ENCODE measurements around the gene TSHZ2. TPM values are rescaled to one million over a fixed set of nuclear protein-coding genes. Genes with fewer than 3 reads are reported as not detected.

TSHZ2 gene
- total RNA-seq, 1 experiment from 2014 or later = 0.20 TPM

GRCh38 chr20:53013847-53014246 lies 41.7 kb downstream of the TSHZ2 start:
- ATAC-seq (no peak), DNase-seq (ENCODE audit: low spot score) (no peak)
- H3K27ac Mint-ChIP-seq = no peak overlapping the region
- H3K27me3 Mint-ChIP-seq (ENCODE audit: low read depth) = peaks cover 2% of the 10 kb centered on the region; the same call in 1 of the 2 replicates
- H3K4me1 Mint-ChIP-seq = no peaks in the 10 kb centered on the region
- TF ChIP-seq ZNF138 (CRISPR knock-in tag; conservative IDR thresholded peaks at IDR 0.05) = no peak
- no peak for TF ChIP-seq CREM (CRISPR knock-in tag; IDR thresholded peaks at IDR 0.05)
- TF ChIP-seq ZNF532 (CRISPR knock-in tag; IDR thresholded peaks at IDR 0.05; ENCODE audit: borderline replicate concordance) = no peak
- TF ChIP-seq FOXJ3 (CRISPR knock-in tag; IDR thresholded peaks at IDR 0.05; ENCODE audit: borderline replicate concordance) = no peak
- TF ChIP-seq TP53 (CRISPR knock-in tag; IDR thresholded peaks at IDR 0.05) = no peak
- TF ChIP-seq JUN (CRISPR knock-in tag; IDR thresholded peaks at IDR 0.05) = no peak
- no peak for TF ChIP-seq AFF4 (CRISPR knock-in tag; IDR thresholded peaks at IDR 0.05; ENCODE audit: borderline replicate concordance)
- no peak for TF ChIP-seq ETV6 (CRISPR knock-in tag; IDR thresholded peaks at IDR 0.05)
- no peak for TF ChIP-seq ZBTB43 (CRISPR knock-in tag; IDR thresholded peaks at IDR 0.05)
- TF ChIP-seq PRDM15 (CRISPR knock-in tag; IDR thresholded peaks at IDR 0.05) = no peak
- no peak for TF ChIP-seq ATF1 (CRISPR knock-in tag; IDR thresholded peaks at IDR 0.05)
- H3K9me3 Mint-ChIP-seq = peaks cover 30% of the 10 kb centered on the region
- POLR2A ChIA-PET = no interaction called here
- no peak overlapping the region for H3K4me3 Mint-ChIP-seq
- peaks cover 4% of the 10 kb centered on the region; the same call in 1 of the 2 replicates for H3K36me3 Mint-ChIP-seq
- CTCF ChIA-PET = no interaction called here

GRCh38 chr20:53016071-53016470 lies 43.9 kb downstream of the TSHZ2 start:
- Mint-ChIP-seq H3K27me3 (ENCODE audit: low read depth) (peaks cover 2% of the 10 kb centered on the region; the same call in 1 of the 2 replicates), H3K4me1 (no peaks in the 10 kb centered on the region), H3K36me3 (peaks cover 4% of the 10 kb centered on the region; the same call in 1 of the 2 replicates), H3K9me3 (peaks cover 30% of the 10 kb centered on the region), H3K27ac (no peak overlapping the region), H3K4me3 (no peak overlapping the region)
- no peak for DNase-seq (ENCODE audit: low spot score)
- ChIA-PET CTCF (no interaction called here), POLR2A (no interaction called here)
- ATAC-seq = no peak
- TF ChIP-seq GTF2I (CRISPR knock-in tag; conservative IDR thresholded peaks at IDR 0.05) (no peak), PREB (CRISPR knock-in tag; IDR thresholded peaks at IDR 0.05; ENCODE audit: borderline replicate concordance) (no peak), RELA (CRISPR knock-in tag; IDR thresholded peaks at IDR 0.05; ENCODE audit: borderline replicate concordance) (no peak), TEAD4 (CRISPR knock-in tag; IDR thresholded peaks at IDR 0.05) (no peak), ZNF281 (CRISPR knock-in tag; IDR thresholded peaks at IDR 0.05) (no peak), ERG (CRISPR knock-in tag; IDR thresholded peaks at IDR 0.05) (no peak)

Measured in WTC11 (cell line).